GM12875 (cell line): ENCODE measurements around the gene PARVB.

Experiments
- H3K4me3 ChIP-seq: one replicate; pipeline ENCODE4 v1.5.1; 2011; ENCODE audit warnings: low read depth, low read length, control low read depth
- CTCF ChIP-seq: IDR thresholded peaks from 2 replicates; pipeline ENCODE4 v1.5.1; 2011; ENCODE audit warnings: low read depth, mild to moderate bottlenecking, control low read depth, inconsistent platforms, low read length, moderate library complexity, borderline replicate concordance; ENCODE audit not compliant: insufficient read depth

The PARVB gene

GRCh38 chr22:44166498-44167276 lies 142.6 kb downstream of the PARVB start:
- H3K4me3 ChIP-seq = no peak overlapping the region
- TF ChIP-seq CTCF = no peak

DNA sequence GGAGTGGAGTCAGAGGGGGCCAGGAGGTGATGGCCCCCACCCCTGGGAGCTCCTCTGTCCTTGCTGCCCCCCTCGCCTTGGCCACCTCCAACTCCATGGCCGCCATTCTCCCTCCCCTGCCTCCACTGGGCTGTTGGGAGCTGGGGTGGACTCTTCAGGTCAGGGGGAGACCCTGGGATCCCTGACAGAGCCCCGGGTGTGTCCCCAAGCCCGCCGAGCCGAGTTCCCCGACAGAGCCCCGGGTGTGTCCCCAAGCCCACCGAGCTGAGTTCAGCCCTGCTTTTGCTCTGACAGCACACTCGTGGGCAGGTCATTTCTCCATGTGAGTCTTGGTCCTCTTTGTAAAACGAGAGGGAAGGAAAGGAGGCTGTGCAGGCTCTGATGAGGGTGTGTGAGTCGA lies 143.4 kb downstream of the PARVB start:
- H3K4me3 ChIP-seq = no peak overlapping the region
- TF ChIP-seq CTCF = no peak

DNA sequence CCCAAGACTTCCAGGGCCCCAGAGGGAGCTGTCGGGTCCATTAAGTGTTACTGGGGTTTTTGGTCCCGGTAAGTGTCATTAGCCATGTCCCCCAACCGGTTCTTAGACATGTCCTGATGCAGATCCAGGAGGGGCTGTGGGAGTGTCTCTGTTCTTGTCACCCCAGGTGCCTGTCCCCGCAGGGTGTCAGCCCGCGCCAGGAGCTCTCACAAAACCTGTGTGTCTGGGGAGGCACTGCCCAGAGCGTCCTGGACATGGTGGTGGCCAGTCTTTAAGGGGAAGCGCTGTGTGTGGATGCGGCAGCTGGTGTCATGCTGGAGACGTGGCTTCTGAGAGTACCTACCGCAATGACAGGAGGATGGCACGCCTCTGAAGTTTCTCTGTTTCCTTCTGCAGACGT lies 144.1 kb downstream of the PARVB start:
- no peak overlapping the region for H3K4me3 ChIP-seq
- TF ChIP-seq CTCF = no peak

GRCh38 chr22:44170470-44170869 lies 146.4 kb downstream of the PARVB start:
- TF ChIP-seq CTCF = no peak
- H3K4me3 ChIP-seq = no peak overlapping the region

DNA sequence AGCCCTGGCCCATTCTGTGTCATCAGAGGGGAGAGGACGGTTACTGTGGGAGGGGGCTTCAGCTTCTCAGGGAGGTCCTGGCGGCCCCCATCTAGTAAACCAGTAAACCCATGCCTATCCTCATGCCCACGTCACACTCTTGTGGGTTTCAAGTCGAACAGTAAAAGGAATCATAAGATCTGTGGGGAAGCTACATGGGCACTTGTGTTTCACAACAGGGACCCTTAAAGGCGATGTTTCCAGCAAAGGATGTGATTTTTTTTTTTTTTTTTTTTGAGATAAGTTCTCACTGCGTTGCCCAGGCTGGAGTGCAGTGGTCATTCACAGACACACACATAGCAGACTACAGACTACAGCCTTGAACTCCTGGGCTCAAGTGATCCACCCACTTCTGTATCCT lies 147.5 kb downstream of the PARVB start:
- H3K4me3 ChIP-seq = no peak overlapping the region
- TF ChIP-seq CTCF = no peak

DNA sequence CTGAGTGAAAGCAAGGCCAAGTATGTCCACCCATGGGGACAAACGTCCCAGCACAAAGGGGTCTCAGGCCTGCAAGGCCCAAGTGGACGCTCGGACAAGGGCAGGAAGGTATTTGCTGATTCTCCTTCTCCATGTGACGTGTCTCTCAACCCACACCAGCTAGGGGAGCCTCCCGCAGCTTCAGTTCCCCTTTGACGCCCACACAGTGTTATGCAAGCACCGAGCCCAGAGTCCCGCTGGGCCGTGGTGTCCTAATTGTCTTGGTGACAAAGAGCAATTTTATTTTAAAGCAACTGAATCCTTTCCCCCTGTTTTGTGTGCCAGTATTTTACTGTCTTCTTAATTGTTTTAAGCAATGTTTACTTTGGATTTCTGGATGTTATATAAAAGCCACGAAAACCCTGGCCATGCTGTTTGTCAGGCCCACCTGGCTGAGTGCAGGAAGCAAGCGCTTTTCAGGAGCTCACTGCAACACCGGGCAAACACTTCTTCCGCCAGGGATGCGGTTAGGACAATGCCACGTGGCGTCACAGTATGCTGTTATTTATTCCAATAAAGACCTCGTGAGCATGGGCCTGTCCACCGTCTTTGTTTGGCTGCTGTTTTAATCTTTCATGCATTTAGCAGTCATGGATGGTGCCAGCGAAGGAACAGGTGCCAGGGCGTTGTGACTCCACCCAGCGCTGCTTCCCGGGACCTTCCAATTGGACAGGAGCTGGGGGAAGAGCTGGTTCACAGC lies 148.4 kb downstream of the PARVB start:
- no peak for TF ChIP-seq CTCF
- H3K4me3 ChIP-seq = no peak overlapping the region

GRCh38 chr22:44173154-44173553 lies 149.1 kb downstream of the PARVB start:
- no peak for TF ChIP-seq CTCF
- no peak overlapping the region for H3K4me3 ChIP-seq
